ENCODE results near the gene PILRA. TPM values are rescaled to one million over a fixed set of nuclear protein-coding genes. Genes with fewer than 3 reads are reported as not detected.

The PILRA gene
- total RNA-seq, 1 donor from 2014 or later: not detected

- Histone ChIP-seq H3K4me3 (ENCODE audit: low read depth, low read length) (peak overlapping the region; percentile 0), H3K36me3 (ENCODE audit: control insufficient read depth, insufficient read depth, low read length) (no peaks in the 10 kb centered on the region), H3K27me3 (ENCODE audit: control insufficient read depth, insufficient read depth, low read length) (no peaks in the 10 kb centered on the region)
- no peak for DNase-seq (ENCODE audit: low read depth)
- no peak for TF ChIP-seq CTCF (IDR thresholded peaks at IDR 0.05; ENCODE audit: insufficient read depth, low read length, poor library complexity, severe bottlenecking)
Measured at GRCh38 chr7:100427762-100428198, 54.5 kb downstream of the PILRA start.

GRCh38 chr7:100428199-100428966 lies 55.1 kb downstream of the PILRA start, which contains the start of gene ZCWPW1:
ZCWPW1 (minus strand) TSS chr7:100428703; CDS start chr7:100420649, 8,054 bp downstream.
- no peaks in the 10 kb centered on the region for H3K27me3 ChIP-seq (ENCODE audit: control insufficient read depth, insufficient read depth, low read length)
- DNase-seq (ENCODE audit: low read depth): peak; percentile 89
- H3K4me3 ChIP-seq (ENCODE audit: low read depth, low read length): peak within 1 kb of the TSS; percentile 94
- TF ChIP-seq CTCF (IDR thresholded peaks at IDR 0.05; ENCODE audit: insufficient read depth, low read length, poor library complexity, severe bottlenecking): no peak
- H3K36me3 ChIP-seq (ENCODE audit: control insufficient read depth, insufficient read depth, low read length): peaks cover 2% of the 10 kb centered on the region

- Histone ChIP-seq H3K27me3 (ENCODE audit: control insufficient read depth, insufficient read depth, low read length) (no peaks in the 10 kb centered on the region), H3K4me3 (ENCODE audit: low read depth, low read length) (peak overlapping the region; percentile 94), H3K36me3 (ENCODE audit: control insufficient read depth, insufficient read depth, low read length) (peaks cover 2% of the 10 kb centered on the region)
- TF ChIP-seq CTCF (IDR thresholded peaks at IDR 0.05; ENCODE audit: insufficient read depth, low read length, poor library complexity, severe bottlenecking): no peak
- DNase-seq (ENCODE audit: low read depth): peak; percentile 97
Measured at GRCh38 chr7:100428967-100429636, 55.8 kb downstream of the PILRA start.

GRCh38 chr7:100429637-100430492 lies 56.6 kb downstream of the PILRA start, which contains the start of gene MEPCE:
MEPCE (plus strand) TSS chr7:100429831; CDS start chr7:100430019, 188 bp downstream.
- DNase-seq (ENCODE audit: low read depth): peak; percentile 71
- TF ChIP-seq CTCF (IDR thresholded peaks at IDR 0.05; ENCODE audit: insufficient read depth, low read length, poor library complexity, severe bottlenecking): no peak
- H3K36me3 ChIP-seq (ENCODE audit: control insufficient read depth, insufficient read depth, low read length): peaks cover 2% of the 10 kb centered on the region
- H3K4me3 ChIP-seq (ENCODE audit: low read depth, low read length): peak within 1 kb of the TSS; percentile 94
- no peaks in the 10 kb centered on the region for H3K27me3 ChIP-seq (ENCODE audit: control insufficient read depth, insufficient read depth, low read length)

GRCh38 chr7:100430493-100431285 lies 57.4 kb downstream of the PILRA start:
- no peak for DNase-seq (ENCODE audit: low read depth)
- Histone ChIP-seq H3K36me3 (ENCODE audit: control insufficient read depth, insufficient read depth, low read length) (peaks cover 2% of the 10 kb centered on the region), H3K4me3 (ENCODE audit: low read depth, low read length) (peak overlapping the region; percentile 94), H3K27me3 (ENCODE audit: control insufficient read depth, insufficient read depth, low read length) (no peaks in the 10 kb centered on the region)
- no peak for TF ChIP-seq CTCF (IDR thresholded peaks at IDR 0.05; ENCODE audit: insufficient read depth, low read length, poor library complexity, severe bottlenecking)
